ENCODE results near the gene EVC2.
"Not testable (repeated sequence)": the region's sequence is repeated elsewhere in the genome, so short reads cannot be mapped to it uniquely, and the experiment has no call there.

EVC2 gene

GRCh38 chr4:5746250-5746649 lies 37.9 kb upstream of the EVC2 start:
- no peak for DNase-seq

- no peak for DNase-seq
Observed at GRCh38 chr4:5742968-5743367, 34.6 kb upstream of the EVC2 start.

- DNase-seq = no peak
Observed at GRCh38 chr4:5742388-5742787, 34.0 kb upstream of the EVC2 start.

- no peak for DNase-seq
Observed at GRCh38 chr4:5738061-5738460, 29.7 kb upstream of the EVC2 start.

GRCh38 chr4:5735463-5735862 lies 27.1 kb upstream of the EVC2 start:
- no peak for DNase-seq

- no peak for DNase-seq
Observed at GRCh38 chr4:5734853-5735252, 26.5 kb upstream of the EVC2 start.

- DNase-seq = no peak
Observed at GRCh38 chr4:5732158-5732557, 23.8 kb upstream of the EVC2 start.

- DNase-seq = no peak
Observed at GRCh38 chr4:5730993-5731990, 22.9 kb upstream of the EVC2 start.

GRCh38 chr4:5730436-5730835 lies 22.1 kb upstream of the EVC2 start:
- no peak for DNase-seq

- DNase-seq = not testable (repeated sequence)
Observed at GRCh38 chr4:5728412-5728811, 20.1 kb upstream of the EVC2 start.

- DNase-seq = no peak
Observed at GRCh38 chr4:5724377-5724776, 16.0 kb upstream of the EVC2 start.

- no peak for DNase-seq
Observed at GRCh38 chr4:5722328-5722727, 14.0 kb upstream of the EVC2 start.

- DNase-seq = no peak
Observed at GRCh38 chr4:5721923-5722322, 13.6 kb upstream of the EVC2 start.

- DNase-seq = no peak
Observed at GRCh38 chr4:5720980-5721379, 12.6 kb upstream of the EVC2 start.

GRCh38 chr4:5720157-5720850 lies 11.9 kb upstream of the EVC2 start:
- no peak for DNase-seq

- no peak for DNase-seq
Observed at GRCh38 chr4:5719350-5720055, 11.1 kb upstream of the EVC2 start.

- no peak for DNase-seq
Observed at GRCh38 chr4:5718411-5718810, 10.1 kb upstream of the EVC2 start.

GRCh38 chr4:5717449-5718158 lies 9.2 kb upstream of the EVC2 start:
- DNase-seq = no peak

GRCh38 chr4:5716391-5716790 lies 8.0 kb upstream of the EVC2 start:
- no peak for DNase-seq

- no peak for DNase-seq
Observed at GRCh38 chr4:5715357-5715756, 7.0 kb upstream of the EVC2 start.

- DNase-seq = no peak
Observed at GRCh38 chr4:5713861-5714260, 5.5 kb upstream of the EVC2 start.

- DNase-seq = no peak
Observed at GRCh38 chr4:5712931-5713330, 4.6 kb upstream of the EVC2 start.

- no peak for DNase-seq
Observed at GRCh38 chr4:5712517-5712916, 4.2 kb upstream of the EVC2 start.

All from NCI-H1694 treated with DMSO at 0.1 percent for 48 hours (cell line).